GM18508 (cell line): Measurements from ENCODE around the gene EXOC6B.

Experiments
- ATAC-seq: cut with Tn5 transposase; IDR thresholded peaks from one replicate; pipeline ENCODE4 v1.9.1; 2021; ENCODE audit warnings: moderate number of reproducible peaks; ENCODE audit not compliant: insufficient read depth, unreplicated experiment

Gene EXOC6B

GRCh38 chr2:72412214-72412613 lies 413.6 kb downstream of the EXOC6B start:
- no peak for ATAC-seq

GRCh38 chr2:72399879-72400278 lies 426.0 kb downstream of the EXOC6B start:
- ATAC-seq, result no peak

- no peak for ATAC-seq
Observed at GRCh38 chr2:72395096-72395495, 430.7 kb downstream of the EXOC6B start.

GRCh38 chr2:72394541-72395070 lies 431.2 kb downstream of the EXOC6B start:
- ATAC-seq, result no peak

GRCh38 chr2:72389447-72389846 lies 436.4 kb downstream of the EXOC6B start:
- no peak for ATAC-seq

GRCh38 chr2:72388263-72388662 lies 437.6 kb downstream of the EXOC6B start:
- ATAC-seq, result no peak

GRCh38 chr2:72386288-72386687 lies 439.5 kb downstream of the EXOC6B start:
- no peak for ATAC-seq

GRCh38 chr2:72378753-72379348 lies 447.0 kb downstream of the EXOC6B start:
- no peak for ATAC-seq

- ATAC-seq, result no peak
Observed at GRCh38 chr2:72367530-72368225, 458.2 kb downstream of the EXOC6B start.

- ATAC-seq, result no peak
Observed at GRCh38 chr2:72363406-72363805, 462.4 kb downstream of the EXOC6B start.

GRCh38 chr2:72362733-72363132 lies 463.1 kb downstream of the EXOC6B start:
- ATAC-seq, result no peak

- ATAC-seq, result no peak
Observed at GRCh38 chr2:72361521-72361920, 464.3 kb downstream of the EXOC6B start.

- no peak for ATAC-seq
Observed at GRCh38 chr2:72361042-72361441, 464.8 kb downstream of the EXOC6B start.

- ATAC-seq, result no peak
Observed at GRCh38 chr2:72350852-72351251, 475.0 kb downstream of the EXOC6B start.

- no peak for ATAC-seq
Observed at GRCh38 chr2:72349016-72349415, 476.8 kb downstream of the EXOC6B start.

GRCh38 chr2:72347081-72347480 lies 478.8 kb downstream of the EXOC6B start:
- ATAC-seq, result no peak

- no peak for ATAC-seq
Observed at GRCh38 chr2:72341639-72342038, 484.2 kb downstream of the EXOC6B start.

GRCh38 chr2:72340665-72341064 lies 485.2 kb downstream of the EXOC6B start:
- ATAC-seq, result no peak

- ATAC-seq, result no peak
Observed at GRCh38 chr2:72338076-72338475, 487.8 kb downstream of the EXOC6B start.

GRCh38 chr2:72332720-72333119 lies 493.1 kb downstream of the EXOC6B start:
- ATAC-seq, result no peak

- ATAC-seq, result no peak
Observed at GRCh38 chr2:72330652-72331051, 495.2 kb downstream of the EXOC6B start.

- no peak for ATAC-seq
Observed at GRCh38 chr2:72326759-72327158, 499.1 kb downstream of the EXOC6B start.
